ENCODE measurements around the gene BACE1.

DNA sequence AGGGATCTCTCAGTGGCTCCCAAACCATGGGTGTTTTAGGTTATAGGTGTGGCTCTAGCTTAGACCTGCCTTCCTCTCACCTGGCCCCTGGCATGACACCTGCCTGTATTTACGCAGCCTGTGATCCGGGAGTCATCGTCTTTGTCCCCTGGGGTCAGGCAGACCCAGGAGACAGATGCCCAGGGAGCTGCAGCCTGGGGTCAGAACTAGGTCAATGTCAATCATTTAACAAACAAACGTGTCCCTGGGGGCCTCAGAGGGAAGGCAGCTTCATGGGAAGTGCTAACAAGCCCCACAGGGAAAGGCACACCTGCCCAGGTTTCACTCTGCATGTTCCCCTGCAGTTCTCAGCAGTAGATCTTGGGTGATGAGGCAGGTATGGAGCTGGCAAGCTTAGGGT lies 13.0 kb downstream of the BACE1 start:
- TF ChIP-seq, protein P1, sequence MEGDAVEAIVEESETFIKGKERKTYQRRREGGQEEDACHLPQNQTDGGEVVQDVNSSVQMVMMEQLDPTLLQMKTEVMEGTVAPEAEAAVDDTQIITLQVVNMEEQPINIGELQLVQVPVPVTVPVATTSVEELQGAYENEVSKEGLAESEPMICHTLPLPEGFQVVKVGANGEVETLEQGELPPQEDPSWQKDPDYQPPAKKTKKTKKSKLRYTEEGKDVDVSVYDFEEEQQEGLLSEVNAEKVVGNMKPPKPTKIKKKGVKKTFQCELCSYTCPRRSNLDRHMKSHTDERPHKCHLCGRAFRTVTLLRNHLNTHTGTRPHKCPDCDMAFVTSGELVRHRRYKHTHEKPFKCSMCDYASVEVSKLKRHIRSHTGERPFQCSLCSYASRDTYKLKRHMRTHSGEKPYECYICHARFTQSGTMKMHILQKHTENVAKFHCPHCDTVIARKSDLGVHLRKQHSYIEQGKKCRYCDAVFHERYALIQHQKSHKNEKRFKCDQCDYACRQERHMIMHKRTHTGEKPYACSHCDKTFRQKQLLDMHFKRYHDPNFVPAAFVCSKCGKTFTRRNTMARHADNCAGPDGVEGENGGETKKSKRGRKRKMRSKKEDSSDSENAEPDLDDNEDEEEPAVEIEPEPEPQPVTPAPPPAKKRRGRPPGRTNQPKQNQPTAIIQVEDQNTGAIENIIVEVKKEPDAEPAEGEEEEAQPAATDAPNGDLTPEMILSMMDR (IDR thresholded peaks at IDR 0.05; ENCODE audit: low read depth, low read length): no peak
- TF ChIP-seq EZH2phosphoT487 (IDR thresholded peaks at IDR 0.05; ENCODE audit: low read depth): no peak
